Activated T-cell treated with anti-CD3 and anti-CD28 coated beads, Interleukin-2, amount 50 U/mL, for 24 hours (primary cell): Measurements from ENCODE around the gene MCTP2.
A peak's percentile ranks its signal among the peaks of the same experiment; 100 is the strongest.

Experiments
- DNase-seq: peaks from one replicate; pipeline ENCODE4 v3.0.0-alpha.2; 2020
- H3K27ac Mint-ChIP-seq: 2 replicates; pipeline ENCODE4 v1.8.0; 2020; ENCODE audit warnings: mild to moderate bottlenecking, mixed read lengths
- H3K27me3 Mint-ChIP-seq: 2 replicates; pipeline ENCODE4 v1.8.0; 2020; ENCODE audit warnings: mixed read lengths
- H3K36me3 Mint-ChIP-seq: 2 replicates; pipeline ENCODE4 v1.8.0; 2020; ENCODE audit warnings: low read depth, mixed read lengths
- H3K4me1 Mint-ChIP-seq: 2 replicates; pipeline ENCODE4 v1.8.0; 2020; ENCODE audit warnings: low read depth, mixed read lengths
- H3K4me3 Mint-ChIP-seq: 2 replicates; pipeline ENCODE4 v1.8.0; 2020; ENCODE audit warnings: mild to moderate bottlenecking, moderate library complexity, mixed read lengths
- H3K9me3 Mint-ChIP-seq: 2 replicates; pipeline ENCODE4 v1.8.0; 2020; ENCODE audit warnings: mixed read lengths

MCTP2 gene

GRCh38 chr15:94322141-94322540 lies 90.8 kb downstream of the MCTP2 start:
- Mint-ChIP-seq H3K36me3 (peaks cover 37% of the 10 kb centered on the region), H3K9me3 (no peaks in the 10 kb centered on the region), H3K4me1 (peaks cover 18% of the 10 kb centered on the region), H3K27ac (no peak overlapping the region), H3K27me3 (no peaks in the 10 kb centered on the region), H3K4me3 (no peak overlapping the region)
- DNase-seq, result no peak

GRCh38 chr15:94323076-94323475 lies 91.7 kb downstream of the MCTP2 start:
- H3K27me3 Mint-ChIP-seq, result no peaks in the 10 kb centered on the region
- no peak overlapping the region for H3K27ac Mint-ChIP-seq
- H3K36me3 Mint-ChIP-seq, result peaks cover 36% of the 10 kb centered on the region
- H3K9me3 Mint-ChIP-seq, result no peaks in the 10 kb centered on the region
- H3K4me1 Mint-ChIP-seq, result peaks cover 18% of the 10 kb centered on the region
- DNase-seq, result no peak
- H3K4me3 Mint-ChIP-seq, result no peak overlapping the region

GRCh38 chr15:94324117-94324826 lies 92.9 kb downstream of the MCTP2 start:
- peaks cover 18% of the 10 kb centered on the region for H3K4me1 Mint-ChIP-seq
- no peaks in the 10 kb centered on the region for H3K27me3 Mint-ChIP-seq
- peak; percentile 61 for DNase-seq
- H3K27ac Mint-ChIP-seq, result no peak overlapping the region
- no peaks in the 10 kb centered on the region for H3K9me3 Mint-ChIP-seq
- H3K36me3 Mint-ChIP-seq, result peaks cover 33% of the 10 kb centered on the region
- no peak overlapping the region for H3K4me3 Mint-ChIP-seq

GRCh38 chr15:94324835-94325767 lies 93.7 kb downstream of the MCTP2 start:
- H3K9me3 Mint-ChIP-seq, result no peaks in the 10 kb centered on the region
- peaks cover 18% of the 10 kb centered on the region for H3K4me1 Mint-ChIP-seq
- no peaks in the 10 kb centered on the region for H3K27me3 Mint-ChIP-seq
- no peak overlapping the region for H3K4me3 Mint-ChIP-seq
- peak; percentile 41 for DNase-seq
- peak overlapping the region; percentile 67 for H3K27ac Mint-ChIP-seq
- peaks cover 33% of the 10 kb centered on the region for H3K36me3 Mint-ChIP-seq

GRCh38 chr15:94327356-94327936 lies 96.1 kb downstream of the MCTP2 start:
- peaks cover 25% of the 10 kb centered on the region for H3K36me3 Mint-ChIP-seq
- no peaks in the 10 kb centered on the region for H3K27me3 Mint-ChIP-seq
- H3K4me1 Mint-ChIP-seq, result peaks cover 18% of the 10 kb centered on the region
- no peak for DNase-seq
- H3K4me3 Mint-ChIP-seq, result no peak overlapping the region
- no peak overlapping the region for H3K27ac Mint-ChIP-seq
- no peaks in the 10 kb centered on the region for H3K9me3 Mint-ChIP-seq

- DNase-seq, result no peak
- no peaks in the 10 kb centered on the region for H3K4me1 Mint-ChIP-seq
- no peak overlapping the region for H3K4me3 Mint-ChIP-seq
- no peaks in the 10 kb centered on the region for H3K27me3 Mint-ChIP-seq
- H3K36me3 Mint-ChIP-seq, result peaks cover 22% of the 10 kb centered on the region
- H3K27ac Mint-ChIP-seq, result no peak overlapping the region
- no peaks in the 10 kb centered on the region for H3K9me3 Mint-ChIP-seq
Measured at GRCh38 chr15:94331731-94332130, 100.4 kb downstream of the MCTP2 start.

- no peak overlapping the region for H3K27ac Mint-ChIP-seq
- no peaks in the 10 kb centered on the region for H3K27me3 Mint-ChIP-seq
- no peaks in the 10 kb centered on the region for H3K9me3 Mint-ChIP-seq
Measured at GRCh38 chr15:94335616-94336015, 104.3 kb downstream of the MCTP2 start.

GRCh38 chr15:94336817-94337467 lies 105.6 kb downstream of the MCTP2 start:
- H3K4me3 Mint-ChIP-seq, result no peak overlapping the region
- no peaks in the 10 kb centered on the region for H3K4me1 Mint-ChIP-seq
- DNase-seq, result no peak
- H3K27me3 Mint-ChIP-seq, result no peaks in the 10 kb centered on the region
- peaks cover 30% of the 10 kb centered on the region for H3K36me3 Mint-ChIP-seq
- no peak overlapping the region for H3K27ac Mint-ChIP-seq
- no peaks in the 10 kb centered on the region for H3K9me3 Mint-ChIP-seq

More at GRCh38 chr15:94335616-94336015, 104.3 kb downstream of the MCTP2 start:
- DNase-seq, result no peak
- Mint-ChIP-seq H3K4me3 (no peak overlapping the region), H3K36me3 (peaks cover 22% of the 10 kb centered on the region), H3K4me1 (no peaks in the 10 kb centered on the region)

- H3K27ac Mint-ChIP-seq, result no peak overlapping the region
- H3K9me3 Mint-ChIP-seq, result no peaks in the 10 kb centered on the region
- no peak overlapping the region for H3K4me3 Mint-ChIP-seq
- H3K27me3 Mint-ChIP-seq, result no peaks in the 10 kb centered on the region
- no peaks in the 10 kb centered on the region for H3K4me1 Mint-ChIP-seq
- no peak for DNase-seq
- H3K36me3 Mint-ChIP-seq, result peaks cover 33% of the 10 kb centered on the region
Measured at GRCh38 chr15:94338243-94338846, 107.0 kb downstream of the MCTP2 start.

- no peaks in the 10 kb centered on the region for H3K9me3 Mint-ChIP-seq
- DNase-seq, result no peak
- H3K27ac Mint-ChIP-seq, result no peak overlapping the region
- H3K4me3 Mint-ChIP-seq, result no peak overlapping the region
- H3K36me3 Mint-ChIP-seq, result peaks cover 34% of the 10 kb centered on the region
- H3K4me1 Mint-ChIP-seq, result peaks cover 3% of the 10 kb centered on the region
- no peaks in the 10 kb centered on the region for H3K27me3 Mint-ChIP-seq
Measured at GRCh38 chr15:94346282-94346681, 114.9 kb downstream of the MCTP2 start.

GRCh38 chr15:94348084-94348483 lies 116.7 kb downstream of the MCTP2 start:
- Mint-ChIP-seq H3K27ac (no peak overlapping the region), H3K4me1 (peaks cover 3% of the 10 kb centered on the region), H3K36me3 (peaks cover 40% of the 10 kb centered on the region), H3K4me3 (no peak overlapping the region), H3K9me3 (no peaks in the 10 kb centered on the region), H3K27me3 (no peaks in the 10 kb centered on the region)
- no peak for DNase-seq

GRCh38 chr15:94351031-94351535 lies 119.7 kb downstream of the MCTP2 start:
- no peaks in the 10 kb centered on the region for H3K9me3 Mint-ChIP-seq
- H3K4me1 Mint-ChIP-seq, result no peaks in the 10 kb centered on the region
- H3K4me3 Mint-ChIP-seq, result no peak overlapping the region
- DNase-seq, result no peak
- no peaks in the 10 kb centered on the region for H3K27me3 Mint-ChIP-seq
- H3K36me3 Mint-ChIP-seq, result peaks cover 35% of the 10 kb centered on the region
- H3K27ac Mint-ChIP-seq, result no peak overlapping the region

GRCh38 chr15:94352636-94353487 lies 121.5 kb downstream of the MCTP2 start:
- Mint-ChIP-seq H3K4me1 (no peaks in the 10 kb centered on the region), H3K9me3 (no peaks in the 10 kb centered on the region), H3K27ac (no peak overlapping the region), H3K27me3 (no peaks in the 10 kb centered on the region), H3K36me3 (peaks cover 45% of the 10 kb centered on the region), H3K4me3 (no peak overlapping the region)
- DNase-seq, result no peak
